H7 (cell line): ENCODE results near the gene ADGRD2. TPM values are rescaled to one million over a fixed set of nuclear protein-coding genes. Genes with fewer than 3 reads are reported as not detected.
A peak's percentile ranks its signal among the peaks of the same experiment; 100 is the strongest.

Experiments used
- DNase-seq: peaks from one replicate; pipeline ENCODE4 v3.0.0; 2012
- H3K27me3 ChIP-seq: 2 replicates; pipeline ENCODE4 v1.6.0; 2011; ENCODE audit warnings: mild to moderate bottlenecking, low read length; ENCODE audit not compliant: control insufficient read depth, insufficient read depth
- H3K36me3 ChIP-seq: replicated peaks from 2 replicates; pipeline ENCODE4 v1.5.1; 2011; ENCODE audit warnings: low read length; ENCODE audit not compliant: control insufficient read depth, insufficient read depth
- H3K4me3 ChIP-seq: 2 replicates; pipeline ENCODE4 v1.5.1; 2011; ENCODE audit warnings: low read depth, mild to moderate bottlenecking, control low read depth, low read length, moderate library complexity; ENCODE audit not compliant: insufficient read depth
- total RNA-seq: library from RNA; depleted of rRNA; stranded (reverse); fragments of >200 nt; shearing (Covaris generic); gene quantifications from 2 replicates; pipeline ENCODE4 v1.2.3, GENCODE V29; 2014

Gene ADGRD2
- total RNA-seq, 1 experiment from 2014 or later, result not detected

DNA sequence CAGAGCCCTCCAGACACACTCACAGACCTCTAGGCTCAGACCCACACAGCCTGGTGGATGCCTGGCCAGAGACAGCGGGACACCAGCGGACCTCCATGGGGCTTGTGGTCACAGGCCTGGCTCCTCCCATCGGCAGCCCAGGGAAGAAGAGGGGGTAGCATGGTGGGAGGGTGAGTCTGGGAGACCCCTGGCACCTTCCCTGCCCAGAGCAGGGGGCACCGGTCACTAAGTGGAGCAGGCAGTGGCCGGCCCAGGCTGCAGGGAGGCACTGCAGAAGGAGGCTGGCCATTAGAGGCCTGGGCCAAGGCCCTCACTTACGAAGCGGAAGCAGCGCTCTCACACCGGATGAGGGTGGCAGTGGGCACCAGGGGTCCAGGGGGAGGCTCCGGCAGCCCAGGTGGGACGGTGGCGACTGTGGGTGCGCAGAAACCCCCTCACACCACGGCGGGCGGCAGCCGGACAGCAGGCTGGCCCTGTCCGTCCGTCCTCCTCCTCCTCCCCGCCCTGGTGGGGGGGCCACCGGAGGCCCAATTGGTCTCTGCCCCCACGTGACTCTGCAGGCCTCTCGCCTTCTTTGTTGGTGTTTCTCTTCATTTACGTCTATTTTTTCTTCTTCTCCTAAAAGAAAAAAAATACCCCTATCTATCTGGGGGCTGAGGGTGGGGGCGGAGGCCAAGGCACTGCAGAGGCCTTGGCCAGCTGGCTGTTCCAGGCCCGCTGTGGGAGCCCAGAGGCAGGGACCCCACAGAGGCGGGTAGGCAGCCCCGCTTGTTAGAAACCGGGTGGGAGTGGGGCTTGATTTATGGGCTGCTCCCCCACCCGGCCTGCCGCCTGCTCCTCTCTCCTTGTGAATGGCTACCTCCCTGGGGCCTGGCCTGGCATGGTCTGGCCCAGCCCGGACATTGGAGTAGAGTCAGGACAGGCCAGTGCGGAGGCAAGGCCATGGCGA, 57.0 kb downstream of the ADGRD2 start, which contains the start of gene NR5A1:
Gene NR5A1 (minus strand): TSS at position 469 of the 949 bp plus-strand sequence. CDS start 4,004 bp downstream, outside the sequence.
- Histone ChIP-seq H3K36me3 (no peaks in the 10 kb centered on the region), H3K27me3 (peaks cover 41% of the 10 kb centered on the region), H3K4me3 (no peak within 1 kb of the TSS)
- peak; percentile 61 for DNase-seq

DNA sequence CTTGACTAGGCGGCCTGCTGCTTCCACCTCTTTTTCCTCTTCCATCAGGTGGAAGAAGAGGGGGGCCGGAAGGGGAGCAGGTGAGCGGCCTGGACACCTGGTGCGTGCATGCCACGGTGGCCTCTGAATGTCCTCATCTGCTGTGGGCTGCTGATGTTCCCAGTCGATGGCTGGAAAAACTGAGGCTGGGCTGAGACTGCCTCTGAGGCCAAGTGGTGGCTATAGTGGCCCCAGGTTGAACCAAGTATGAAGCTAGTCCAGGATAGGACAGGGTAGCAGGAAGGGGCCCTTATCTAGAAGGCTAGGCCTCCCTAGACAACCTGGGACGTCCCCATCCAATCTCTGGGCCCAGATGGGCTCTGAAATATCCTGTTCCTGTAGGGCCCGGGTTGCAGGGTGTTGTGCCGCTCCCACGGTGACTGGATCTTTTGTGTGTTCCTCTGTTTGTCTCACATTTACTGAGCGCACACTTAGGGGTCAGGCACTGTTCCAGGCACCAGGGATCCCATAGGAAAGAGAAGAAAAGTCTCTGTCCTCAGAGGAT, 57.7 kb downstream of the ADGRD2 start:
- H3K4me3 ChIP-seq, result no peak overlapping the region
- peak; percentile 45 for DNase-seq
- no peaks in the 10 kb centered on the region for H3K36me3 ChIP-seq
- peaks cover 34% of the 10 kb centered on the region for H3K27me3 ChIP-seq

DNA sequence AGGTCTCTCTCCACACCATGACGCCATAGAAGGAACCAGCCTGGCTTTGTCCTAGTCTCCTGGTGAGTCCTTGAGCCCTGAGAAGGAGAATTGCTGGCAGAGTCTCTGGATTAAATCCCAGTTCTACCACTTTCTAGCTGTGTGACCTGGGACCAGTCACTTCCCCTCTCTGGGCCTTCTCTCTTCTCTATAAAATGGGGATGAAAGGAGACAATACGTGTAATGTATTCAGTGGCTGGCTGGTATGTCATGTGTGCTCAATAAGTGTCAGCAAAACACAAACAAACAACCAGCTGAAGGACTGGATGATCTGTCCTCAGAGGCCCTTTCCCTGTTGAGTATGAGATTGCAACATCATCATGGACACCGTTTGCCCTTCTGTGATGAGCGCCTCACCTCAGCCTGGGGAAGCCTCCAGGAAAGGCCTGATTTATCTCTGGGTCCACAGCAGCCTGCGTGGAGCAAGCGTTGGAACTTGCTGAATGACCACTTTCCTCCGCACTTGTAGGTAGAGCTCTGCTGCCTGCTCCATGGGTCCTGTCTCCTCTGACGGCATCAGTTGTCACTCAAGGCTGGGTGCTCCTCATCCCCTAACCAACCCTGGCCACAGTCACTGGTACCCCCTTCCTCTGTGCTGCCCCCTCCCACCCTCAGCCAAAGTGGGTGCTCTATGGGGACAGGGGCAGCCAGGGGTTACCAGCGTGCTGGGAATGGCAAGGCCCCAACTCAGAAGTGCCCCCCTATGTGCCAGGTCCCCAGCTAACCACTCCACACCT, 60.6 kb downstream of the ADGRD2 start:
- no peak overlapping the region for H3K4me3 ChIP-seq
- no peak for DNase-seq
- no peaks in the 10 kb centered on the region for H3K36me3 ChIP-seq
- peaks cover 7% of the 10 kb centered on the region for H3K27me3 ChIP-seq

DNA sequence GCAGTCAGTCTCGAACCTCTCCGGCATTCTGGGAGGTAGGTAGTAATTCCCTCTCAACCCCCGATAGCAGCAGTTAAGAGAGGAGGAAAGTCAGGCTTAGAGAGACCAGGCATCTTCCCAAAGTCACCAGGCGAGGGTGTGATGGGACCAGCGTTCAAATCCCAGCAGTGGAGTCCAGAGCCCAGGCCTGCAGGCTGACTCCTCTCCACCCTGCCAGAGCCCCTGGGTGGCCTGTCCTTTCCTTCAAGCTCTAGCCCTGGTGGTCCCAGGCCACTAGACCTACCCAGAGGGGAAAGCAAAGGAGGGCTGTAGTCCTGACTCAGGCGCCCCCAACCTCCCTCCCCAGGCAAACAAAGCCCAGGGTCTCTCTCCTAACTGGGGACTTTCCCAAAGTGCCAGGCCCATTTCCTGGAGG, 61.2 kb downstream of the ADGRD2 start:
- Histone ChIP-seq H3K4me3 (no peak overlapping the region), H3K27me3 (peaks cover 1% of the 10 kb centered on the region; the same call in 1 of the 2 replicates), H3K36me3 (no peaks in the 10 kb centered on the region)
- peak; percentile 81 for DNase-seq

DNA sequence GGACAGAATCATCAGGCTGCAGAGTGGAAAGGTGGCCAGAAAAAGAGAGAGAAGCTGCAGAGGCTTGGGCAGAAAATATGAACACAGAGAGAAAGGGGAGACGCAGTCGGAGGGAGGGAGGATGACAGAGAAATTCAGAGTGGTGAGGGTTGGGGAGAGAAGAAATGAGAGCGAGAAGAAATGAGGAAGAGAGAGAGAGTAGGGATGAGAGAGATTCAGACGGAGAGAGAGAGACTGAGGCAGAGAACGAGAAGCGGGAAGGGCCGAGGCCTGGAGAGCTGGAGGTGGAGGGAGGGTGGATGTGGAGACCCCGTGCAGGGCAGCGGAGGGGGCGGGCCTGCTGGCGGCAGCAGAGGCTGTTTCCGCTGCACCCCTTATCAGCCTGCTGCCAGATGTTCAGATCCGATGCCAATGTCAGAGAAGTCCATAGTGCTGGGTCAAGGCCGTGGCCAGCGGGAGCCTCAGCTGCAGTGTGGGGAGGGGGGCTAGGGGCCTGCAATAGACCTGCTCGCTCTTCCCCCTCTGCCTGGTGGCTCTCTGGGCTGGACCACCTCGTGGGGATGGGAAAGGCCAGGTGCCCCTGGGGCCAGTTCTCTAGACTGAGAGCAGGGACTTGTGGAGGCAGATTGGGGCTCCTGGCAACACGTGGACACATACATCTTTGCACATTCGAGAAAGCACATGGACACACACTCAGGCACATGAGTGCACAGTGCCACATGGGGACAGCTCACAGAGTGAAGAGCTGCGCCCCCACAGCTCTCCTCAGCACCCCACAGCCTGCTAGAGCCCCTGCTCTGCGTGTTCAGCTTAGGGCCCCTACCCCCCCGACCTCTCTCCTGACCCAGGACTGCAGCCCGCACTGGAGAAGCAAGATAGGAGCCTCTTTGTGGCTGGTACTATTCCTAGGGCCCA, 61.9 kb downstream of the ADGRD2 start:
- peak; percentile 83 for DNase-seq
- no peaks in the 10 kb centered on the region for H3K36me3 ChIP-seq
- no peaks in the 10 kb centered on the region for H3K27me3 ChIP-seq

DNA sequence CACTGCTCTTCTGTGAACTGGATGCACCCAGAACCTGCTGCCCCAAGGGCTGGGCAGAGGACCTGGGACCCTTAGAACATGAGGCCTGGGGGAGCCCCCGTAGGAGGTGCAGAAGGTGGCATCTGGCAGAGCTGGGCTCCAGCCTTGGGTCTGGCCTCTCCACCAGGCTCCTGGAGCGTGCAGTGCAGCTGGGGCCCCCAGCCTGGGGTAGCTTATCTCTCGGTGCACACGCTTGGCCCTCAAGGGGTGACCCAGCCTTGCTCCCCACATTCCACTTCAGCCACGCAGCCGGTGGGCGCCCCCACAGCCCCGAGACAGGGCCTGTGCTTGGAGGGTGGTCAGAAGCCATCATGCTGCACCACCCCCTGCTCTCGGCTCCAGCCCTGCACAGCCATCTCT, 62.6 kb downstream of the ADGRD2 start:
- Histone ChIP-seq H3K36me3 (no peaks in the 10 kb centered on the region), H3K27me3 (no peaks in the 10 kb centered on the region), H3K4me3 (no peak overlapping the region)
- peak; percentile 68 for DNase-seq

More for the DNA sequence above, 61.9 kb downstream of the ADGRD2 start:
- no peak overlapping the region for H3K4me3 ChIP-seq

DNA sequence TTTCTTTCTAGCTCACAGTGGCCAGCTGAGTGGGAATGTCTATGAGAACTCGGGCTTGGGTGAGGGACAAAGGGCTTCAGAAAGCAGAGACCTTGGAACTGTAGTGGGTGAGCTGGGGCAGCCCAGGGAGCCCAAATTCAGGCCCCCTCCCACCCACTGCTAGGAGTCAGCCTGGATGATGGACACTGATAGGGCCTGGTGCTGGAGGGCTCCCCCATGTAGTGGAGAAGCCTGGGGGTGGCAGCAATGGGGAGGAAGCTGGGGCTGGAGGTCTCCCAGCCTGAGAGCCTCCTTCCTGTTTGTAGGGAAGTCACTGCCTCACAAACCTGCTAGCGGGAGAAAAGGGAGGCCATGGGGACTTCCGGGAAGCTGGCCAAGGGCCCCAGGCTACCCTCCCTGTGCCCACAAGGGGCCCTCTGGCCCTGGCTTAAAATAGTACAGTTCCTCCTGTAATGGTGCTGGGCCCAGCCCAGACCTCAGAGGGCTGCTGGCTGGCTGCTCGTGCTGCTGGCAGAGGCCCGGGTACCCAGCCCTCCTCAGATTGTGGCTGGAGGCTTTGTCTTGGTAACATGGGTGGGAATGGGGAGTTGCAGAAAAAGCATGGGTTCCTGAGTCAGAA, 63.2 kb downstream of the ADGRD2 start:
- Histone ChIP-seq H3K36me3 (no peaks in the 10 kb centered on the region), H3K27me3 (no peaks in the 10 kb centered on the region), H3K4me3 (no peak overlapping the region)
- DNase-seq, result peak; percentile 65

DNA sequence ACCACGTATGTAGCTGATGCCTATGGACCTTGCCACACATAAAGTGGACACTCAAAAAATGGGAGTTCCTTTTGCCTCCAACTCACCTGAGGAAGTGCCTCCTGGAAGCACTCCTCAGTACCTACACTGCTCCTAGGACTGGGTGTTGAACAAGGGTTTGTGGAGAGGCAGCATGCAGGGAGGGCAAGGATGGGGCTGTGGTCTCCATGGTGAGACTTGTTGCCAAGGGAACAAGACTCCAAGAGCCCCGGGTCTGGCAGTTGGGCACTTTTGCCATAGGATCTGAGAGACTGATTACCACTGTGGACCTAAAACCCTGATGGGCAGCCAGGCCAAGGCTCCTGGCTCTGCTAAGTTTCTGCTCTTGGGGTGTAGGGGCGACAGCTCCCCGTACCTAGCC, 63.9 kb downstream of the ADGRD2 start:
- H3K36me3 ChIP-seq, result no peaks in the 10 kb centered on the region
- H3K4me3 ChIP-seq, result no peak overlapping the region
- no peaks in the 10 kb centered on the region for H3K27me3 ChIP-seq
- peak; percentile 63 for DNase-seq

DNA sequence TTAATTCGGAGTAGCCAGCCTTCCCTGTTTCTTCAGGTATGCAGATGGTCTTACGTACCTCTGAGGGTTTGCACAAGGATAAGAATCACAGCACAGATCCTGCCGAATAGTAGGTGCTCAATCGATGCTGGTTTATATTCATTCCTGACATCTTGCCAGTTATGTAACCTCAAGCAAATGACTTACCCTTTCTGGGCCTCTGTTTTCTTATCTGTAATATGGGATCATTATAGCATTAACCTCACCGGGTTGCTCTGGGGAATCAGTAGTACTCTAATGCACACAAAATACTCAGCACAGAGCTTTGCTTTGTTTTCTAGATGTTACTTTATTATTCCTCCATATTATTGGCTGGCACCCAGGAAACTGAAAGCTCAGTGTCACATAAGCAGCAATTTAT, 64.6 kb downstream of the ADGRD2 start:
- no peaks in the 10 kb centered on the region for H3K36me3 ChIP-seq
- no peaks in the 10 kb centered on the region for H3K27me3 ChIP-seq
- H3K4me3 ChIP-seq, result no peak overlapping the region
- DNase-seq, result no peak

DNA sequence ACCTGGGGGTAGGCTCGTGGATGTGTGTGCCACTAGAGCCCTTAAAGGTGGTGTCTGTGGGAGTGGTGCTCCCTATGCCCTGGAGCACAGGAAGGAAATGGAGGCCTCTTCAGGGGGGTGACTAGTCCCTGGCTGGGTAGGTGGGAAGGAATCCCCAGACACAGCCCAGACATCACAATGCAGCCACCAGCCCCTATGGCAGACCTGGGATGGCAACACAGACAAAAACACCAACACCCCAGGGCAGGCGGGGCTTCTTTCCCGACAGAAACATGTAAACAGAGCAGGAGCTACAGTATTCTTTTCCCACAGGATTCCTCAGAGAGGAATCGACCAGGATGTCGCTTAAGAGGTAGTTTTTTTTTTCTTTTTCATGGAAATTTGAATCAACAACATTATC, 67.3 kb downstream of the ADGRD2 start:
- no peaks in the 10 kb centered on the region for H3K36me3 ChIP-seq
- H3K27me3 ChIP-seq, result no peaks in the 10 kb centered on the region
- no peak overlapping the region for H3K4me3 ChIP-seq
- no peak for DNase-seq

DNA sequence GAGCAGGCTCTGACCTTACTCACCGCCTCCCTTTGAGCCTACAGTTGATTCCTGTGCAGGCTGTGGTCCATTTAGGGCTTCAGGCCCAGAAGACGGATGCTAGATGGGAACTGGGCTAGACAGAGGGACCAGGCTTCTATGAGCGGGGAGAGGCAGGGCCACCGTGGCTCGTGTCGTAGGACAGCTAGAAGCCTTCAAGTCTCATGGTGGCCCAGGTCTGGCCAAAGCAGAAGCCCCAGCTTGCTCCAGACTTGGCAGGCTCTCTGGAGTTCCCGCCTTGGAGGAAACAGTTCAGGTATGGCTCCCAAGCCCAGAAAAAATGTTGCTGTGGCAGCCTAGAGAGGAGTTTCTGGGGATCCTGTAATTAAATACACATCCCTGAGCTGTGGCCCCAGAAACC, 67.9 kb downstream of the ADGRD2 start:
- no peak for DNase-seq
- Histone ChIP-seq H3K27me3 (no peaks in the 10 kb centered on the region), H3K36me3 (no peaks in the 10 kb centered on the region), H3K4me3 (no peak overlapping the region)

DNA sequence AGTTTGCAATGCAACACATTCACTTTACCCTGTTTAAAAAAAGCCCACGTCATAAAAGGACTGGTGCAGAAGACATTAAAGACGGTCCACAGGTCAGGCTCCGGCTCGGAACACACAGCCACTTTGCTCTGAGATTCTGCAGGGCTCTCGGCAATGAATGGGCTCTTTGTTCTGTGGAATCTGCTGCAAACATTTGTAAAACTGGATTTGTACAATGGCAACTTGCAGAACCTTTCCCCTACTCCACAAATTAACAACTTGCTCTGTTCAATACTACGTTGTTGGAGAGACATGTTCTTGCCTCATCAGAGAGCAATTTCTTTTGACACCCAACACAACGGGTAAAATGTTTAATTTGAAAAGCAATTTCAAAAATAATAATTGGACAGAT, 70.0 kb downstream of the ADGRD2 start:
- Histone ChIP-seq H3K27me3 (no peaks in the 10 kb centered on the region), H3K36me3 (no peaks in the 10 kb centered on the region), H3K4me3 (no peak overlapping the region)
- DNase-seq, result no peak

DNA sequence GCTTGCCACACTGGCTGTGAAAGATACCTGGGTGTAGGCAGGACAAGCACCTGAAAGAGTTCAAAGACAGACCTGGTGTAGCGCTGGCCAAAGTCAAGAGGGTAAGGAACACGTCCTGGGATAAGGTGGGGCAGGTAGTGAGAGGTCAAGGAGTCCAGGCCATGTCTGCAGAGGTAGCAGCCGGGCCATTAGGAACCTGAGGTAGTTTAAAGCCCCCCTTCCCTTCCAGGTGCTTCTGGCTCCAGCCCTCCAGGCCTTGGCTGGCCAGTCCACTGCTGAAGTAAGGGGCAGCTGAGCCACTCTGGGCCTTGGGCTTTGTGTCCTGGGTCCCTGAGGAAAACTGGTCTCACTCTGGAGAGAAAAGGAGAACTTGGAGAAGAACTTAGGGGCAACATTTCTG, 70.9 kb downstream of the ADGRD2 start:
- Histone ChIP-seq H3K36me3 (peaks cover 2% of the 10 kb centered on the region; the same call in 1 of the 2 replicates), H3K4me3 (no peak overlapping the region), H3K27me3 (no peaks in the 10 kb centered on the region)
- DNase-seq, result no peak
